Hematopoietic multipotent progenitor cell treated with erythropoietin and hydrocortisone succinate and interleukin-3 and kit ligand, for 15 days (in vitro differentiated cells): ENCODE measurements around the gene PRF1.
"Not testable (repeated sequence)": the region's sequence is repeated elsewhere in the genome, so short reads cannot be mapped to it uniquely, and the experiment has no call there.

Experiments
- DNase-seq: peaks from one replicate; pipeline ENCODE4 v3.0.0-alpha.2; 2015; ENCODE audit warnings: low spot score

Gene PRF1

GRCh38 chr10:70593513-70593890, 9.0 kb downstream of the PRF1 start:
- DNase-seq, result no peak

- DNase-seq, result no peak
Observed at GRCh38 chr10:70592746-70593512, 9.6 kb downstream of the PRF1 start.

GRCh38 chr10:70592186-70592735, 10.3 kb downstream of the PRF1 start:
- DNase-seq, result no peak

GRCh38 chr10:70590655-70591416, 11.7 kb downstream of the PRF1 start:
- DNase-seq, result no peak

- no peak for DNase-seq
Observed at GRCh38 chr10:70589762-70590654, 12.5 kb downstream of the PRF1 start.

- no peak for DNase-seq
Observed at GRCh38 chr10:70588859-70589570, 13.5 kb downstream of the PRF1 start.

- no peak for DNase-seq
Observed at GRCh38 chr10:70588255-70588654, 14.3 kb downstream of the PRF1 start.

- DNase-seq, result no peak
Observed at GRCh38 chr10:70587045-70587658, 15.4 kb downstream of the PRF1 start.

- DNase-seq, result no peak
Observed at GRCh38 chr10:70586348-70586930, 16.1 kb downstream of the PRF1 start.

GRCh38 chr10:70585578-70586169, 16.9 kb downstream of the PRF1 start:
- no peak for DNase-seq

- DNase-seq, result no peak
Observed at GRCh38 chr10:70584909-70585544, 17.5 kb downstream of the PRF1 start.

- DNase-seq, result no peak
Observed at GRCh38 chr10:70584366-70584765, 18.2 kb downstream of the PRF1 start.

- DNase-seq, result no peak
Observed at GRCh38 chr10:70583669-70584037, 18.9 kb downstream of the PRF1 start.

- no peak for DNase-seq
Observed at GRCh38 chr10:70582793-70583668, 19.5 kb downstream of the PRF1 start.

GRCh38 chr10:70581176-70581575, 21.4 kb downstream of the PRF1 start:
- DNase-seq, result not testable (repeated sequence)

GRCh38 chr10:70579234-70580002, 23.1 kb downstream of the PRF1 start:
- DNase-seq, result no peak

- no peak for DNase-seq
Observed at GRCh38 chr10:70578371-70578947, 24.1 kb downstream of the PRF1 start.
